GM19372 (cell line): ENCODE results near the gene DSG1.
"Not testable (repeated sequence)": the region's sequence is repeated elsewhere in the genome, so short reads cannot be mapped to it uniquely, and the experiment has no call there.

ENCODE experiments used
- ATAC-seq: cut with Tn5 transposase; IDR thresholded peaks from one replicate; pipeline ENCODE4 v1.9.1; 2021; ENCODE audit warnings: mild to moderate bottlenecking, low read depth, moderate library complexity; ENCODE audit not compliant: unreplicated experiment

DSG1 gene

DNA sequence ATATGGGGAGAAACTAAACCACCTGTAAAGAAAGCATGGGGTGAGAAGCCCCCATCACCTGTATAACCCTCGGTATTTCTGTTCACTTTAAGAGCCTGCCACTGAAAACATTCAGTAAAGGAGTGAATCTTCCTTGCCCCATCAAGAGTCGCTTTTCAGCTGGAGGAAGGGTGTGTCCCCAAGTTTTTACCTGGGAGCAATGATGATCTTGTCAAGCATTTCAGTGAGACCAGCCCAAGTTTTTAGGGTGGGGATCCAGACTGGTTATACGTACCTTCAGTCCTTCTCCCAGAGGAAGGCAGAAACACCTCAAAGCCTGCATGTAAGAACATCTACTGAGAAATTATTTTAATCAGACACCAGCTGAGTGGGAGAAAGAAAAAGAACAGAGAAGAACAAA lies at the start of gene DSG1:
DSG1 (plus strand) TSS at position 301 of the 400 bp plus-strand sequence. CDS start 141 bp downstream, outside the sequence.
- ATAC-seq: no peak

DNA sequence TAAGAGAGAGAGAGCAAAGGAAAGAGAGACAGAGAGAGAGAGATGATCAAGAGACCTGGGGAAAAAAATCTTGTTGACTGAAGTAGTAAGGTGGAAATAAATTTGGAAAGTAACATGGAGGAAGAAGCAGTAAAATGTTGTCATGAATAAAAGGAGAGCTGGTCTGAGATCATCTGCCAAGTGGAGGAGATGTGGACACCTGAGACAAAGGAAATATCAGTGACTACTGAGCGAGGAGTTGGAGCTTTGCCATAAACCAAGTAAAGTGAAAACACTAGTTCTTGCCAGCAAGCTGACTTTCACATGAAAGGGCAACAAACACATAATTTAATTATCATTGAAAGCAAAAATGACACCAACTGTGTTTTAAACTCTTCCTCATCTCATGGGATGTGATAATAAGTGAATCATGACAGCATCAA lies 49.0 kb upstream of the DSG1 start:
- no peak for ATAC-seq

GRCh38 chr18:31269566-31269965 lies 48.4 kb upstream of the DSG1 start:
- ATAC-seq: no peak

DNA sequence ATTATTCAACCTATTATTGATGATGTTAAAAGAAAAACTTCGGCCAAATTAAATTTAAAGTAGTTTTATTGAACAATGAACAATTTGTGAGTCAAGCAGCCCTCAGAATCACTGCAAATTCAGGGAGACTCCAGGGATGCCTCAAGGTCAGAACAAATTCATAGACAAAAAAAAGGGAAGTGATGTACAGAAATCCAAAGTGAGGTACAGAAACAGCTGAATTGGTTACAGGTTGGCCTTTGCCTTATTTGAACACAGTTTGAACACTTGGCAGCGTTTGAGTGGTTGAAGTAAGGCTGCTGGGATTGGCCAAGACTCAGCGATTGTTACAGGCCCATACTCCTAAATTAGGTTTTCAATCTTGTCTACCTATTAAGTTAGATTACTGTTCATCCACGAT lies 47.4 kb upstream of the DSG1 start:
- ATAC-seq: no peak

- ATAC-seq: no peak
Observed at GRCh38 chr18:31273812-31274527, 44.0 kb upstream of the DSG1 start.

DNA sequence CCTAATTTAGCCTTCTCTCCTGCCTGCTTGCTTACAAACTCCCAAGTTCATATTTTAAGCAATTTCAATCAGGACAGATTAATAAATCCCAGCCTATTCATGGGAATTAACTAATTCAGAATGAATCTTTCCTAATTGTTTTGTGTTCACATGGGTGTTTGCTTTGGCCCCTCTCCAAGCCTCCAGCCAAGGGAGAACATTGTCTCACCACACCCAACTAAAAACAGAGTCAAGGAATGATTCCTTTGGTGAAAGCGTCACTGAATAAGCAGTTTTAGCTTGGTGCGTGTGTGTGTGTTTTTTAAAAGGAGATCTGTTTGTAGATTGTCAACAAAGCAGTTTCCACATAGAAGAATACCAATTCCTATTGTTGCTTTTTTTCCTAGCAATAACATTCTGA lies 43.0 kb upstream of the DSG1 start:
- no peak for ATAC-seq

- no peak for ATAC-seq
Observed at GRCh38 chr18:31275722-31276463, 42.1 kb upstream of the DSG1 start.

GRCh38 chr18:31278609-31279071 lies 39.3 kb upstream of the DSG1 start:
- no peak for ATAC-seq

DNA sequence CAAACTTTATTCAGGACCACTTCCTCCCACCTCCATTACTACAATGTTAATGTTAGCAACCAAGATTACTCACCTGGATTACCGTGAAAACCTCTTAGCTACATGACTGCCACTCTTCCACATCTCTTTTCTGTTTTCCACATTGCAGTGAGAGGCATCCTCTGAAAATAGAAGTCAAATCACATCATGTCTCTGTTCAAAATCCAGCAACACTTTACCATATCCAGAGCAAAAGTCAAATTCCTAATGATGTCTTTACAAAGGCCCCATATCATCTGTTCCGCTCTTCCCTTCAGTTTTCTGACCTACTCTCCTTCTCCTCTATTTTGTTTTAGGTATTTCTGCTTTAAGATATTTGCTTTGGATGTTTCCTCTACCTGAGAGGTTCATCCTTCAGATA lies 37.5 kb upstream of the DSG1 start:
- ATAC-seq: no peak

DNA sequence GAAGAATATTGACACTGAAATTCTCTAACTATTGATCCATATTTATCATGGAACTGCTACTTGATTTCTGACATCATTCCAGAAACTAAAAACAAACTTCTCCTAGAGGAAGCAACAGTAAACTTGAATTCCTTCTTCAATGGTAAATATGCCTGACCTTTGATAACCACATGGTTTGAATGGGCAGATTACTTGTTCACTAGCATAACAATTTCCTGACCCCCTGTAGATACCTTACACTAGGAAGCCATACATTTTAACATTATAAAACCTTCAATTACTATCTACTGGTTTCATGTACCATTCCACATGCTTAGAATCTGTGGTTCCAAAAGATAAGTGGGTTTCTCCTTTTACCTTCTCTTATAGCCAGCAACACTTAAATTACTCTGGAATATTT lies 36.5 kb upstream of the DSG1 start:
- no peak for ATAC-seq

DNA sequence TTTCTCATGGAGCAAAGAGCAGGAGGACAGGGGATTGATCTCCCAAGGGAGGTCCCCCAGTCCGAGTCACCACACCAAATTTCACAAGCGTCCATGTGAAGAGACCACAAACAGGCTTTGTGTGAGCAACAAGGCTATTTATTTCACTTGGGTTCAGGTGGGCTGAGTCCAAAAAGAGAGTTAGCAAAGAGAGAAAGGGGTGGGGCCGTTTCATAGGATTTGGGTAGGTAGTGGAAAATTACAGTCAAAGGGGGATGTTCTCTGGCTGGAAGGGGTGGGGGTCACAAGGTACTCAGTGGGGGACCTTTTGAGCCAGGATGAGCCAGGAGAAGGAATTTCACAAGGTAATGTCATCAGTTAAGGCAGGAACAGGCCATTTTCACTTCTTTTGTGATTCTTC lies 28.5 kb upstream of the DSG1 start:
- not testable (repeated sequence) for ATAC-seq

GRCh38 chr18:31291688-31292087 lies 26.3 kb upstream of the DSG1 start:
- ATAC-seq: no peak

DNA sequence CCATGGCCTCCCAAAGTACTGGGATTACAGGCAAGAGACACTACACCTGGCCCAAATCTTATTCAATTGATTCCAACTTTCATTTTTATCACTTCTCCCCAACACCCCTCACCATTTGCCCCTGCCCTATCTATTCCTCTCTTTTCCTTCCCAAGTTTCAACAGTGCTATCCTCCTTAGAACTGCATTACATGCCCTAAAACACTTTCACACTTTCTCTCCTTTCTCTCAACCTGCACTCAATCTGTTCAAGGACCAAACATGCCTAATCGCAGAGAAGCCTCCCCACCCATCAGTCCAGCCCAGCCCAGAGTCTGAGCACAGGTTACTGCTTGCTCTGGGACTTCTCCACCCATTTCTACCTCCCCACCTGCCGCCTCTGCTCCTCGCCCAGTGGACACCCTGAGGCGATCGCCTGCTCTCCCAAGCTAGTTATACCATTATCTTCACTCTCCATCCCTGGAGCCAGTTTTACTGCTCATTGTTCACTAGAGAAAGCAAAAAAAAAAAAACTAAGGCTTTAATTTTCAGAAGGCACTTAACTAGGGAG lies 23.7 kb upstream of the DSG1 start:
- no peak for ATAC-seq

DNA sequence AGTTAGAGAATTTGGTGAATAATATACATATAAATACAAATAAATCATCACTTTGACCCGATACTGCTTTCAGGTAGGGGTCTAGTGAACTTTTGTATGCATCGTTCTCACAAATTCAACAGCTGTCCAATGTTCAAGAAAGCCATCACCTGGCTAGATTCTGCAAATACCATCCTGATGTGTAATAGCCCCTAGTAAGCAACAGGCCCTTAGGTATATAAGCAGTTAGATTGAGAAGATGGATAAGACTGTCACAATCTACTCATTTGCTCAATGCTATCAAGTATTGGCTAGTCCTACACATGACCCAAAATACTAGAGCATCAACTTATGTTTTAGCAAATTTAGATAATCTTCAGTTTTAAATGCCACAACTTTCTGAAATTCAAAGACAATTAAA lies 20.7 kb upstream of the DSG1 start:
- ATAC-seq: no peak

DNA sequence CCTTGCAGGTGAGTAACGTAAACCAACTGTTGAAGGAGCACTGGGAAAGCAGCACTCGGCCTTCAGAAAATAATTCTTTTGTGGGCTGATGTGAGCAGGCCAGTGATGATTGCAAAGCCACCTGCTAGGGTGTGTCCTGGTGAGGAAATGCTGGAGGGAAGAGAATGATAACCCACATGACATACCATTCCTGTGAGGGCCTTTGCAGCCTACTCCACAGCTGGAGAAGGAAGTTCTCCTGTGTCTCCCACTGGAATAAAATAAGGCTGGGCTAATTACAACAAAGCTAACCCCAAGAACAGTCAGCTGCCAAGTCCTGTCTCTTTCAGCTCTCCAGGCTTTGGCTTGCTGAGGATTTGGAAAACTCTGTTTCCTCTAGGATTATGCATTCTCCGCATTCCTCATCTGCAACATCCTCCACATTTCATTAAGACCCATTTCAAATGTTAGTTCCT lies 16.7 kb upstream of the DSG1 start:
- no peak for ATAC-seq

GRCh38 chr18:31302991-31303390 lies 15.0 kb upstream of the DSG1 start:
- no peak for ATAC-seq

- ATAC-seq: no peak
Observed at GRCh38 chr18:31303771-31304170, 14.2 kb upstream of the DSG1 start.

GRCh38 chr18:31309115-31309514 lies 8.8 kb upstream of the DSG1 start:
- ATAC-seq: no peak

GRCh38 chr18:31316974-31317373 lies 986 bp upstream of the DSG1 start:
- no peak for ATAC-seq

- ATAC-seq: no peak
Observed at GRCh38 chr18:31321719-31322118, 3.8 kb downstream of the DSG1 start.

DNA sequence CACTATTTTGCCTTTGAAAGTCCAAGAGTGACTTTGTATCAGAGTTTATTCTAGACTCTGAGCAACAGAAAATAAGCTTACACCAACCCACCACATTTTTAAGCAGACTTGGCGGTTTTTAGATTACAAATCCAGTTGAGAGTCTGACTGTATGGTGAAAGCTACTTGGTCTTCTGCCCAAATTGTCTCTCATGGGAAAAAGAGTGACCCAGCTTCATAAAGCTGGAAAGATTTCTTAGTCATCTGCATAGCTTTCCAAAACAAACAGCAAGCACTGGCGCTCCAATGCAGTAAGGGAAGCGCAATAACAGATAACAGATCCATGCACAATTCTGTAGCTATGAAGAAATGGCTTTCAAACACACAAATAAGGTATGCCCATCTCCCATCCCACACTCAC lies 7.1 kb downstream of the DSG1 start:
- ATAC-seq: no peak
